HG03159 (cell line): ENCODE measurements around the gene FBN3.

Experiments
- ATAC-seq: cut with Tn5 transposase; IDR thresholded peaks from one replicate; pipeline ENCODE4 v1.9.1; 2021; ENCODE audit warnings: mild to moderate bottlenecking, moderate library complexity; ENCODE audit not compliant: unreplicated experiment

FBN3 gene

DNA sequence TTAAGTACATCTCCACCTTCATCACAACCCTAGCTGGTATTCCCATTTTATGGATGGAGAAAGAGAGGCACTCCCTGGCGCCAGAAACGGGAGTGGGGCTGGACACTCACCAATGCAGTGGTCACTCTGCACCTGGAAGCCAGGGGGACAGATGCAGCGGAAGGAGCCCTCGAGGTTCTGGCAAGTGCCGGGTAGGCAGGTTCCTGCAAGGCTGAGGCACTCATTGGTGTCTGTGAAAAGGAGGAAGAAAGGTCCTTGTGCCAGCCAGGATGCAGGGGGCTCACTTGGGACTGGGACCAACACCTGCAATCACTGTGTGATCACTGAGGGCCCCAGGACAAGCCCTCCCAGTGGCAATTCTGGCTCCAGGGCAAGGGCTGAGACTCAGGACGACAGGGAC lies 55.1 kb downstream of the FBN3 start:
- ATAC-seq: no peak

DNA sequence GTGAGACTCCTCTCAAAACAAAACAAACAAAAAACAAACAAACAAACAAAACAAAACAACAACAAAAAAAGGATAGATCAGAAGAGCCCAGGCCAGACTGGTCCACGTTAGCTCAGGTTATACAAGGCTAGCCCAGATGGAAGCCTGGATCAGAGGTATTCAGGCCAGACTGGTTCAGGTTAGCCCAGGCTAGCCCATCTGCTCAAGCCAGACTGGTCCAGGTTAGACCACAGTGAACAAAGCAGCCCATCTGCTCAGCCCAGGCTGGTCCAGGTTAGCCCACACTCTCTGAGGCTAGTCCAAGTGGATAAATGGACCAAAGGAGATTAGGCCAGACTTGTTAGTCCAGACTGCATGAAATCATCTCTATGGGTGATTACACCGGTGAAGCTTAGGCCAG lies 55.7 kb downstream of the FBN3 start:
- no peak for ATAC-seq

DNA sequence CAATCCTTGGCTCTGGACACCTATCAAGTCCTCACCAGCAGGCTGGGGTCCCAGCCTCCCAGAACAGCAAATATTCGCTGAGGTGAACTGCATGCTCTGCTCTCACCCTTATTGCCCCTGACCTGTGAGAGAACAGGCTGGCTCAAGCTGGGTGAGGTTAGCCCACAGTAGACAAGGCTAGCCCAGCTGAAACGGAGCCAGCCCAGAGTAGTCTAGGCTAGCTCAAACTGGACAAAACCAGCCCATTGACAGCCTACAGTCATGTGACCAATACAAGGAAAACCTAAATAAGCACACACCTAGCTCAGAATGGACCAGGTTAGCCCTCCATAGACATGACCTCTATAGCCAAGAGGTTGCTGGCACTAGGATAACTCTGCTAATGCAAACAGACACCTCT lies 58.4 kb downstream of the FBN3 start:
- no peak for ATAC-seq

DNA sequence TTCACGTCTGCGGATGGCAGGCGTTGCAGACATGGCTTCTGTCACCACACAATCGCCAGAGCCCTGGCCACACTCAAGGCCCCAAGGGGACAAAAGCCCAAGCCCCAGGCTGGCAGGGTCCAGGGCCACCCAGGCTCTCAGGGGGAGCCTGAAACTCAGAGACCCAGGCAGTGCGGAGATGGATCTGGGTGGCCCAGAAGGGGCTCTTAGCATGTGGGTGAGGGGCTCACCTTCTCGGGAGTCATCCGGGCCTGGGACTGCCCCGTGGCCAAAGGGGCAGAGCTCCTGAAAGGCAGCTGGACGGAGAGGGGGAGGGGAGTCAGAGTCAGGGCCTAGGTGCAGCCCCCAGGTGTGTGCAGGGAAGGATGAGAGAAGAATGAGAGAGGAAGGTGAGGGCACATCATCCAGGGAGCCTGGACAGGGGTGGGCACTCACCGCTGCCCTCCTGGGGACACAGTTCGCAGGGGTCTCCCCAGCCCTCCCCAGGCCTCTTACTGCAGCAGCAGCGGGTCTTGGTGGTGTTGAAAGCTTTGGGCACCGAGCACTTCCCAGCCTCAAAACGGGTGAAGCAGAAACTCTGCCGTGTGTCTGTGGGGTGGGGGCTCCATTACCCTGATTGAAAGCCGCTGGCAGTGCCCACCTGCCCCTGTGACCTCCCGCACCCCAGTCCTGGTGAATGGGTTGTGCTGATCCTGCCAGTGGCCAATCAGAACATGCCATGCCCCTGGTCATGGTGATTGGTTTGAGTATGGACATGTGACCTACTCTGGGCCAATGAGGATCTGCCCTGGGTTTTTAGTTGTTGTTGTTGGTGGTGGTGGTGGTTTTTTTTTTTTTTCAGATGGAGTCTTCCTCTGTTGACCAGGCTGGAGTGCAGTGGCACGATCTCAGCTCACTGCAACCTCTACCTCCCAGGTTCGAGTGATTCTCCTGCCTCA lies 59.5 kb downstream of the FBN3 start:
- ATAC-seq: no peak

DNA sequence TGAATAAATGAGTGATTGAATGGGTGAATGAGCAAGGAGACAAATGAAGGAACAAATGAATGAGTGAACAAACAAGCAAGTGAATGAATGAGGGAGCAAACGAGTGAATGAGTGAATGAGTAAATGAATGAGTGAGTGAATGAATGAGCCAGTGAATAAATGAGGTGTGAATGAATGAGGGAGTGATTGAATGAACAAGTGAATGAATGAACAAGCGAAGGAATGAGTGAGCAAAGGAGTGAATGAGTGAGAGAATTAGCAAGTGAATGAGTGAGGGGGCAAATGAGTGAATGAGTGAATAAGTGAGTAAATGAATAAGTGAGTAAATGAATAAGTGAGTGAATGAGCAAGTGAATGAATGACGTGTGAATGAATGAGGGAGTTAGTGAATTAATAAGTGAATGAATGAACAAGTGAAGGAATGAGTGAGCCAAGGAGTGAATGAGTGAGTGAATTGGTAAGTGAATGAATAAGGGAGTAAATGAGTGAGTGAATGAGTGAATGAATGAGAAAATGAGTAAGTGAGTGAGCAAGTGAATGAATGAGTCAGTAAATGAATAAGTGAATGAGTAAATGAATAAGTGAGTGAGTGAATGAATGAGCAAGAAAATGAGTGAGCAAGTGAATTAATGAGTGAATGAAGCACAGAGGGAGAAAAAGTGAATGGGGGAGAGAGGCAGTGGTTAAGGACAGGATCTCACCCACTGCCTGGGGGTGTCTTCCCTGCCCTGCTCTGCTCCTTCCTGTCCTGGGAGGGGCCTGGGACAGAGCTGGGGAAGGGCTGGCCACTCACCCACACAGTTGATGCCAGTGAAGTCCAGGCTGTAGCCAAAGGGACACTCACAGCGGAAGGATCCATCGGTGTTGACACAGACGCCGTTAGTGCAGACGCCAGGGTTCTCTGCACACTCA lies 60.4 kb downstream of the FBN3 start:
- ATAC-seq: no peak

DNA sequence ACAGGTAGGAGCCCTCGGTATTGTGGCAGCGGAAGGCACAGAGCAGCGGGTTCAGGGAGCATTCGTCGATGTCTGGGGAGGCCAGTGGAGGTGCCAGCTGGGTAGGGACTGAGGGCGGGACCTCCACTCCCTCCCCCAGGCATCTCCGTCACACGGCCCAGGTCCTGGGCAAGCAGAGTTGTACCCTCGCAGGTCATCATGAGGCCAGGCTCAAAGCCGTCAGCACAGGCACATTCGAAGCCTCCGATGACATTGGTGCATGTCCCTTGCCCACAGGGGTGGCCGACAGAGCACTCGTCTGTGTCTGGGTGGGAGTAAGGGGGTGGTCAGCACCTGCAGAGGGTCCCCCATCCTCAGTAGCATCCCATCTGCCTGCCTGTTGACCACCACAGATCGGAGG lies 61.5 kb downstream of the FBN3 start:
- ATAC-seq: no peak

DNA sequence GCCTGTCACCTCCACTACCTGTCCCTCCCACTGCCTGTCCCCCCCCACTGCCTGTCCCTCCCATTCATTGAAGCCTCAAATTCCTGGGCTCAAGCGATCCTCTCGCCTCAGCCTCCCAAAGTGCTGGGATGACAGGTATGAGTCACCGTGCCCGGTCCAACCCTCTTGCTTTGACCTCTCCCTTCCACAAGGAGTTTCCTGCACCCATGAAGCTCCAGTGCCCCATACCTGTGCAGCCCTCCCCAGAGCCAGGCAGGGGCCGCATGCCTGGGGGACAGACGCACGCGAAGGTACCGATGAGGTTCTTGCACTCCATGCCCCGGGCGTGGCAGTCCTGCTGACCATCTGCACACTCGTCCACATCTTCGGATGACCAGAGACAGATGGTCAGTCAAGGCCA lies 62.5 kb downstream of the FBN3 start:
- ATAC-seq: no peak

DNA sequence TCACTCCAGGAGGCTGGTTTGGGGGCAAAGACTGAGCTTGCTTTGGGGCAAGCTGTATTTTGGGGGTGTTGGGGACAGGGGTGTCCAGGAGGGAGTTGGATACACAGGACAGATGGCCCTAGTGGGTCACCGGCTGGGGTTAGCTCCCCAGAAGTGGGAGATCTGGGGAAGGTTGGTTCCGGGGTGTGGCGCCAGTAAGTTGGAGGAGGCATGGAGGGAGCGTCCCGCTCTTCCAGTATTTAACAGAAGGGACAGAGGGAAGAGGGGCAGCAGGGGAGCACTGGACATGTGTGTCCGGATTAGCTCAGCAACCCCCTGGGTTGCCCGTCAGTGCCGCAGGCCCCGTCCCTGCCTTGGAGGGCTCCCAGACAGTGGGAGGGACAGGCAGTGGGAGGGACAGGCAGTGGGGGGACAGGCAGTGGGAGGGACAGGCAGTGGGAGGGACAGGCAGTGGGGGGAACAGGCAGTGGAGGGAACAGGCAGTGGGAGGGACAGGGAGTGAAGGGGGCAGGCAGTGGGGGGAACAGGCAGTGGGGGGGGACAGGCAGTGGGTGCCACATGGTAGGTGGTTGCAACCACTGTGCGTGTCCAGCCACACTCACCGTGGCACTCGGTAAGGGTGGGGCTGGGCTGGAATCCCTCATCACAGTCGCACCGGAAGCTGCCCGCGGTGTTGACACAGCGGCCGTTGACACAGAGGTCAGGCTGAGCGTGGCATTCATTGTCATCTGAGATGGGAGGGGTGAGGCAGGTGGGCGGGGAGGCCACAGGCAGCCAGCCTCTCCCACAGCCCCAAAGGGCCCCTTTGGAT lies 63.6 kb downstream of the FBN3 start:
- no peak for ATAC-seq

DNA sequence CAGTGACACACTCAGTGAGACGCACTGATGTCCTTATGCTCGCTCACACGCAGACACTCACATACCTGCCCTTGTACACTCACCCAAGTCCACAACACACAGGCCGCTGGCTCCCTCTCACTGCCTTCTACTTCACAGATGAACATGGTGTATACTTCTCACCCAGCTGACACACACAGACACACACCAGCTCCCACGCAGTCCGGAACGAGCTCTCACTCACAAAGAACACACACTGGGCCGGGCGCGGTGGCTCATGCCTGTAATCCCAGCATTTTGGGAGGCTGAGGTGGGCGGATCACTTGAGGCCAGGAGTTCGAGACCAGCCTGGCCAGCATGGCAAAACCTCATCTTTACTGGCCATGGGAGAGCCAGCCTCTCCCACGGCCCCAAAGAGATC lies 65.2 kb downstream of the FBN3 start:
- no peak for ATAC-seq

DNA sequence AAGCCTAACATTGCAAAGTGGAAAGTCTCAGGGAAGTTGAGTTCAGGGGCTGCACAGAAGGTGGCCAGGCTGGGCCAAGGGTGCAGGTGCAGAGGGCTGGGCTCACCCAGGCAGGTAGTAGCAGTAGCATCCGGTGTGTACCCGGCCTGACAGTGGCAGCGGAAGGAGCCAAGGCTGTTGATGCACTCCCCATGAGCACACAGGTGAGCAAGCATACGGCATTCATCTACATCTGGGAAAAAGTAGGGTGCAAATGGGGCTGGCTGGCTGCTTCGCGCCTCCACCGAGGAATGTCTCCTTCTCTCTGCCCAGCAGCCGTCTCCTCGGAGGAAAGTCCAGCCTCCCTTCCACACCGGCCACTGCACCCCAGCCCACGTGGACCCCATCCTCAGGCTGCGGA lies 66.3 kb downstream of the FBN3 start:
- ATAC-seq: no peak

DNA sequence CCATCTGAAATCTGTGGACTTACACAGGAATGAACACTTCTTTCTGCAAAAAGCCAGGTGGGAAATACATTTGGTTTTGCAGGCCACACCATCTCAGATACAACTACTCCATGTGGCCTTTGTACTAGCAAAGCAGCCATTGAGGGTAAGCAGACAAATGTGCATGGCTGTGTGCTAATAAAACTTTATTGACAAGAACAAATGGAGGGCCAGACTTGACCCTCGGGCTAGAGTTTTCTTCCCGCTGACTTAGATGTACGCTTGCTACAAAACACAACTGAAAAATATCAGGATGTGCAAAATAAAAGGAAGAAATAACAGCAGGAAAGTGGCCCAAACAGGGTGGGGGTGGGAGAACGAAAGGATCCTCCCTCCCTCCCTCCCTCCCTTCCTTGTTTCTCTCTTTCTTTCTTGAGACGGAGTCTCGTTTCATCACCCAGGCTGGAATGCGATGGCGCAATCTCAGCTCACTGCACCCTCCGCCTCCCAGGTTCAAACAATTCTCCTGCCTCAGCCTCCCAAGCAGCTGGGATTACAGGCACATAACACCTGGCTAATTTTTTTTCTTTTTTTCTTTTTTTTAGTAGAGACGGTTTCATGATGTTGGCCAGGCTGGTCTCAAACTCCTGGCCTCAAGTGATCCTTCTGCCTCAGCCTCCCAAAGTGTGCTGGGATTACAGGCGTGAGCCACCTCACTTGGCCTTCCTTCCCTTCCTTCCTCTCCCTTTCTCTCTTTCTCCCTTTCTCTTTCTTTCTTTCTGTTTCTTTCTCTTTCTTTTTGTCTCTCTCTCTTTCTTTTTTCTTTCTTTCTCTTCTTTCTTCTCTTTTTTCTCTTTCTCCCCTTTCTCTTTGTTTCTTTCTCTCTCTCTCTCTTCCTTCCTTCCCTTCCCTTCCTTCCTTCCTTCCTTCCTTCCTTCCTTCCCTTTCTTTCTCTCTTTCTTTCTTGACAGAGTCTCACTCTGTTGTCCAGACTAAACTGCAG lies 67.5 kb downstream of the FBN3 start:
- ATAC-seq: no peak

DNA sequence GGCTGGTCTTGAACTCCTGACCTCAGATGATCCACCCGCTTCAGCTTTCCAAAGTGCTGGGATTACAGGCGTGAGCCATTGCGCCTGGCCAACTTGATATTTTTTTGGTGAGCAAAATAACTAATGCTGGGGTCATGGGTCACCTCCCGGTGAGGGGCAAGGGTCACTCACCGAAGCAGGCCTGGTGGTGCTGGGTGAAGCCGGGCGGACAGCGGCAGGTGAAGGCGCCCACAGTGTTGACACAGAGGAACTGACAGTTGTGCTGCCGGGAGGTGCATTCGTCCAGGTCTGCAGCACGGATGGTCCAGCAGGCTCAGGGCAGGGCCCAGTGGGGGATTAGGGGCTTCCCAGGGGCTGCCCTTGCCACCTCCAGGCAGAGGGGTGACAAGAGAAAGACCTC lies 68.6 kb downstream of the FBN3 start:
- ATAC-seq: no peak

DNA sequence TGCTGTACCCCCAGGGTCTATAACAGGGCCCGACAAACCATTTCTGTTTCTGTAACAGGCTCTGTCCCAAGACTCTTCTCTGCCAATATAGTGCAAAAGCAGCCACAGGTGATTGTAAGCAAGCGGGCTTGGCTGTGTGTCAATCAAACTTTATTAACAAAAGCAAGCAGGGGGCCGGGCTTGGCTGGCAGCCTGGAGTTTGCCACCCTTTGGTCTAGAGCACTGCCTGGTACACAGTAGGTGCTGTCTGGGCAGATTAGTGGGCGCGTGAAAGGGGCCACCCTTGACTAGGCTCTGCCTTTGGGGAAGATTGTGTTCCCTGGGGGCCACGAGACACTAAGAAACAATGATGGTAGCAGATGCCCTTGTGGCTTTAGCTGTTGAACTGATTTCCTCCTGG lies 69.4 kb downstream of the FBN3 start:
- no peak for ATAC-seq

DNA sequence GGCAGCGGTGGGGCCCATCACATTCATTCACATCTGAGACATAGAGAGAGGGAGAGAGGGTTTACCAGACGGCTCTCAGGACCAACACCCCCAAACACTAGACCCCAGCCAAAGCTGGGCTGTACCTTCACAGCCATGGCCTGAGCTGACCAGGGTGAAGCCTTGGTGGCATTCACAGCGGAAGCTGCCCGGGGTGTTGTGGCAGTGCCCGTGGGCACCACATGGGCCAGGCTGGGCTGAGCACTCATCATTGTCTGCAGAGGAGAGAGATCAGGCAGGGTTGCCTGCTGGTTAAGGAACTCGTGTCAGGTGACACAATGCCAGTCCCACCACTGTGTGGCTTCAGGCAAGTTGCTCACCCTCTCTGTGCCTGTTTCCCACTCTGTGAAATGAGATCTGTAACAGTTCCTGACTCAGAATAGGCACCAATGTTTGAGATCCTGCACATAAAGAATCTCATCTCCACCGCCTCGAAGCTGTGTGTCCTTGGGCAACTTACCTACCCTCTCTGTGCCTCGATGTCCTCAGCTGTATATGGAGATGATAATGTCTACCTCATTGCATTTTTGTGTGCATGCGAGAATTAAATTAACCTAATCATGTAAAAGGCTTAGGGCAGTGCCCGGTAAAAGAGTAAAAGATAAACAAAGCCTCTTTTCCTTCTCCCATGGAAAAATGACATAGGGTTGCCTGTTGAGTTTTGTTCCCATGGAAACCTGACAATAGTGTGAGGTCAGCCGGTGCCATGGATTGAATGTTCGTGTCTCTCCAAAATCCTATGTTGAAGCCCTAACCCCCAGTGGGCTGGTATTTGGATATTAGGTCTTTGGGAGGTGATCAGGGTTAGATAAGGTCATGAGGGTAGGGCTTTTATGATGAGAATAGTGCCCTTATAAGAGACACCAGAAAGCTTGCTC lies 74.0 kb downstream of the FBN3 start:
- no peak for ATAC-seq

DNA sequence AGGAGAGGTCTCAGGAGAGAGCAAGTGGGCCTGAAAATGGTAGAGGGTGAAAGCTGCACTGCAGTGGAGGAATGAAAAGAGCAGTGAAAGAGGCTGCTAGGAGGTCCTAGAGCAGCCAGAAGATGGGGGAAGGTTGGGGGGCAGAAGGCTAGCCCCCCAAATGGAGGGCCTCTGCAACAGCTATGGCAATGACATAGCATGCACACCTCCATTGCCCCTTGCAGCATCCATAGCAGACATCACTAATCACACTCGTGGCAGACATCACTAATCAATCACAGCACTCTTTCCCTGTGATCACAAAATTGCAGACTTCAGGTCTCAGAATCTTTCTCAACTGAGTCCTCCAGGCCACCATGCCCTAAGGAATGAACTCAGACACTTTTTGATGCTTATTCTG lies 74.9 kb downstream of the FBN3 start:
- no peak for ATAC-seq

DNA sequence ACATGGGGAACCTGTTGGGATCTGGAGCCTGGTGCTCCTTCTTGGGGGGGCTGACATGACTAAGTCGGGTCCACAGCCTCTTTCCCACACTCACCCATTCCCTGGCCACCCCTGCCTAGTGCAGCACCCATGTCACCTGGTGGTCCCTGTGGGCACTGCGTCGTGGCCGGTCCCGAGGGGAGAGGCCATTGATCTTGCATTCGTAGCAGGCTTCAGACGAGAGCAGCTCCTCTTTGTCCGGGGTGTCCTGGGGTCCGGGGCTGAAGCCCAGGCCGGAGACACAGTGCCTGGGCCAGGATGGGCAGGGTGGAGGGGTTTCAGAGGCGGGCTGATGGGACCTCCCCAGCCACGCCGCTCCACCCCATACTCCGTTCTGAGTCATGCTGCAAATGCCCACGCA lies 77.5 kb downstream of the FBN3 start:
- ATAC-seq: no peak

DNA sequence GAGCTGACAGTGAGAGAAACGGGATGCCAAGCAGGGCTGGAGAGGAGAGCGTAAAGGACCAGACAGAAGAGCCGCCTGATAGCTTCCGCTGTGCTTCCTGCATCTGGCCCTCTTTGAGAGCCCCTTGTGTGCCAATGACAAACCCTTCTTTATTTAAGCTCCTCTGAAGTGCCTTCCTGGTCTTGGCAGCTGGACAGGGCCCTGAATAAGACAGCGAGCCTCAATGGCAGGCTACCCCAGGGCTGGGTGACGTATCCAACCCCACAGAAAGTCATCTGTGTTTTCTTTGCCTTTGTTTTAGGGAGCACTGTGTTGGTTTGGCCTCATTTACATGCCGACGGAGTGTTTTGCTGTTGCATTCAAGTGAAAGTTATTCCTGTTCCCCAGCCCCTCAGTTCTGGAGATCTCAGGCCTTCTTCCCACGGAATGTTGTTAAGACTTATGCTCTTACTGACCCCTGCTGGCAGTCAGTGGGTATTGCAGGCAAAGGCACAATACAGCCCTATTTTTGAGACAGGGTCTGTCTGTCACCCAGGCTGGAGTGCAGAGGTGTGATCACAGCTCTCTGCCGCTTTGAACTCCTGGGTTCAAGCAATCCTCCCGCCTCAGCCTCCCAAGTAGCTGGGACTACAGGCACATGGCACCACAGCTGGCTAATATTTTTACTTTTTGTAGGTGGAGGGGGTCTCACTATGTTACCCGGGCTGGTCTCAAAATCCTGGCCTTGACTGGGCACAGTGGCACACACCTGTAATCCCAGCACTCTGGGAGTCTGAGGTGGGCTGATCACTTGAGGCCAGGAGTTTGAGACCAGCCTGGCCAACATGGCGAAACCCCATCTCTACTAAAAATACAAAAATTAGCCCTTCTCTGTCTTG lies 80.1 kb downstream of the FBN3 start:
- no peak for ATAC-seq

DNA sequence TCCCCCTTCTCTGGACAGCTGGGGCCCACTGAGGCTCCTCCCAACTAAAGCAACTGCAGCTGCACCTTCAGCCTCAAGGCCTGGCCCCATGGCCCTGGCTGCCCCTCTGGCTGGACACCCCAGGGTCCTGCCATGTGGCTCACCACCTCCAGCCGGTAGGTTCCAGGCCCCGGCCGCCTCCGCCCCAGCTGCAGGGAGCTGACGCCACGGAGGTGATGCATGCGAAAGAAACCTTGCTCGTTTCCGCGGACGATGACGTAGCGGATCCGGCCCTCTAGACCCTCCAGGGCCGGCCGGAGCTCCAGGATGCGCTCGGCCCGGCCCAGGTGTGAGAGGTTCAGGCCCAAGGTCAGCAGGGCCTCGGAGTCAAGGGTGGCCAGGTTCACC lies 83.5 kb downstream of the FBN3 start:
- ATAC-seq: no peak
